ENCODE data around the gene TTC9.

Gene TTC9

DNA sequence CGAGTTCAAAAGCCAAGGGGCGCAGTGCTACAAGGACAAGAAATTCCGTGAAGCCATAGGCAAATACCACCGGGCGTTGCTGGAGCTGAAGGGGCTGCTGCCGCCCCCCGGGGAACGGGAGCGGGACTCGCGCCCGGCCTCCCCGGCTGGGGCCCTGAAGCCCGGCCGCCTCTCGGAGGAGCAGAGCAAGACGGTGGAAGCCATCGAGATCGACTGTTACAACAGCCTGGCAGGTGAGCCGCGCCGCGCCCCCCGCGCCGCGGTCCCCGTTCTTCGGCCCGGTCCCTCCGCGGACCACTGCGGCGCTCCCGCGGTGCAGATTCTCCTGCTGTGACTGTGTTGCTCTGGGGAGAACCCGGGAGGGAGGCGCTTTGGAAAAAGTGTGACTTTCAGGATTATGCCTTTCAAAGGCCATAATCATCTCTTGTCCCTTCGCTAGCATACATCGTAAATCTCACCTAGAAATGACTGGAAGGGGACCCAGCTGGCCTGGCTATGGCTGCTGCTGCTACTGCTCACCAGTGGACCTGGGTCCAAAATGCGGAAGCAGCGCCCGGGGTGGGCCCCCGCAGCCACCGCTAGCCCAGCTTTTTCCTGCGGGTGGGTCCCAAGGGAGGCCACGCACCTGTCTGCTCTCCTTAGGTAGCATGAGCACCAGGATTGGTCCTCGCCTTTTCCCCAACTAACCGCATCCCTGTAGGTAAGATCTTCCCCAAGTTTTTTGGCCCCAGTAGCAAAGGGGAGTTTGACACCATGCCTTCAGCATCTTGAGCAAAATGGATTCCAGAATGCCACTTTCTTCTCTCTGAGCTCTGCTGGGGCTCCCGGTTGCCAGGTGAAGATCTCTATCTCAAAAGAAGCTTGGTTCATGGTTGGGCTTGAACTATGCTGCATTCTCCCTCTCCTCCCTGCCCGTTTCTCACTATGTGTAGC lies 853 bp downstream of the TTC9 start:
- TF ChIP-seq, protein P1, sequence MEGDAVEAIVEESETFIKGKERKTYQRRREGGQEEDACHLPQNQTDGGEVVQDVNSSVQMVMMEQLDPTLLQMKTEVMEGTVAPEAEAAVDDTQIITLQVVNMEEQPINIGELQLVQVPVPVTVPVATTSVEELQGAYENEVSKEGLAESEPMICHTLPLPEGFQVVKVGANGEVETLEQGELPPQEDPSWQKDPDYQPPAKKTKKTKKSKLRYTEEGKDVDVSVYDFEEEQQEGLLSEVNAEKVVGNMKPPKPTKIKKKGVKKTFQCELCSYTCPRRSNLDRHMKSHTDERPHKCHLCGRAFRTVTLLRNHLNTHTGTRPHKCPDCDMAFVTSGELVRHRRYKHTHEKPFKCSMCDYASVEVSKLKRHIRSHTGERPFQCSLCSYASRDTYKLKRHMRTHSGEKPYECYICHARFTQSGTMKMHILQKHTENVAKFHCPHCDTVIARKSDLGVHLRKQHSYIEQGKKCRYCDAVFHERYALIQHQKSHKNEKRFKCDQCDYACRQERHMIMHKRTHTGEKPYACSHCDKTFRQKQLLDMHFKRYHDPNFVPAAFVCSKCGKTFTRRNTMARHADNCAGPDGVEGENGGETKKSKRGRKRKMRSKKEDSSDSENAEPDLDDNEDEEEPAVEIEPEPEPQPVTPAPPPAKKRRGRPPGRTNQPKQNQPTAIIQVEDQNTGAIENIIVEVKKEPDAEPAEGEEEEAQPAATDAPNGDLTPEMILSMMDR (IDR thresholded peaks at IDR 0.05; ENCODE audit: insufficient read depth, low read length, poor library complexity, severe bottlenecking), result no peak
- TF ChIP-seq EZH2phosphoT487 (conservative IDR thresholded peaks at IDR 0.05; ENCODE audit: low read length), result no peak
- H3K27me3 ChIP-seq (ENCODE audit: low read length), result no peaks in the 10 kb centered on the region
- H3K36me3 ChIP-seq (ENCODE audit: low read length), result peaks cover 12% of the 10 kb centered on the region
- H3K79me2 ChIP-seq (ENCODE audit: insufficient read depth, low read length), result peaks cover 90% of the 10 kb centered on the region
- no peaks in the 10 kb centered on the region for H4K20me1 ChIP-seq (ENCODE audit: low read depth, low read length)
- peak overlapping the region; percentile 96 for H3K4me2 ChIP-seq (ENCODE audit: low read depth, low read length, poor library complexity, severe bottlenecking)
- H3K9ac ChIP-seq (ENCODE audit: low read length), result peak overlapping the region; percentile 100
- H3K9me3 ChIP-seq (ENCODE audit: insufficient read depth, low read length), result no peaks in the 10 kb centered on the region
- peak overlapping the region; percentile 84 for H3K4me3 ChIP-seq (ENCODE audit: insufficient read depth, low read length, poor library complexity, severe bottlenecking)
- H2AFZ ChIP-seq (ENCODE audit: low read depth, low read length, severe bottlenecking), result no peak overlapping the region
- H3K27ac ChIP-seq (ENCODE audit: low read depth, low read length), result peak overlapping the region; percentile 96
- H3F3A ChIP-seq (ENCODE audit: insufficient read depth), result peaks cover 22% of the 10 kb centered on the region
- no peaks in the 10 kb centered on the region for H3K9me2 ChIP-seq (replicated peaks; ENCODE audit: insufficient read depth, low read length)

DNA sequence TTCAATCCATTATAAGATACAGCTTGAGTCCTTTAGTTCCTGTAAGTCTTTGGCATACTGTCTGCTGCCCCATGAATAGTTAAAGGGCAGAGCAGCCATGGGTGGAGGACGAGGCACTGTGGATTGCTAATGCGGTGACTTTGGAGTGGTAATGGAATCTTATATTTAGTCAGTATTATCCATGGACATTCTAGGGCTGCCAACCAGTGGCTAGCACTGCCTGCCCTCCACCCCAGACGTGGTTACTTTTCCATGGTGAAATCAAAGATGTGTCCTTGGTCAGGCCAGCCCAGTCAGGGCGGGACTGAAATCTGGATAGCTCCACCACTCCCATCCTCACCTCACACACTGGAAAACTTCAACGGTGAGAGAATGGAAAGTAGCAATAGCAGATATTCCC lies 2.3 kb downstream of the TTC9 start:
- Histone ChIP-seq H2AFZ (ENCODE audit: low read depth, low read length, severe bottlenecking) (no peak overlapping the region), H3K9me3 (ENCODE audit: insufficient read depth, low read length) (no peaks in the 10 kb centered on the region), H3F3A (ENCODE audit: insufficient read depth) (peaks cover 29% of the 10 kb centered on the region), H3K27me3 (ENCODE audit: low read length) (no peaks in the 10 kb centered on the region), H3K9me2 (replicated peaks; ENCODE audit: insufficient read depth, low read length) (no peaks in the 10 kb centered on the region), H3K79me2 (ENCODE audit: insufficient read depth, low read length) (peaks cover 90% of the 10 kb centered on the region), H3K27ac (ENCODE audit: low read depth, low read length) (peak overlapping the region; percentile 96), H4K20me1 (ENCODE audit: low read depth, low read length) (no peaks in the 10 kb centered on the region), H3K36me3 (ENCODE audit: low read length) (peaks cover 17% of the 10 kb centered on the region), H3K9ac (ENCODE audit: low read length) (peak overlapping the region; percentile 100), H3K4me3 (ENCODE audit: insufficient read depth, low read length, poor library complexity, severe bottlenecking) (peak overlapping the region; percentile 84), H3K4me2 (ENCODE audit: low read depth, low read length, poor library complexity, severe bottlenecking) (peak overlapping the region; percentile 96)
- no peak for TF ChIP-seq EZH2phosphoT487 (conservative IDR thresholded peaks at IDR 0.05; ENCODE audit: low read length)
- TF ChIP-seq, protein P1 (IDR thresholded peaks at IDR 0.05; ENCODE audit: insufficient read depth, low read length, poor library complexity, severe bottlenecking), result no peak

DNA sequence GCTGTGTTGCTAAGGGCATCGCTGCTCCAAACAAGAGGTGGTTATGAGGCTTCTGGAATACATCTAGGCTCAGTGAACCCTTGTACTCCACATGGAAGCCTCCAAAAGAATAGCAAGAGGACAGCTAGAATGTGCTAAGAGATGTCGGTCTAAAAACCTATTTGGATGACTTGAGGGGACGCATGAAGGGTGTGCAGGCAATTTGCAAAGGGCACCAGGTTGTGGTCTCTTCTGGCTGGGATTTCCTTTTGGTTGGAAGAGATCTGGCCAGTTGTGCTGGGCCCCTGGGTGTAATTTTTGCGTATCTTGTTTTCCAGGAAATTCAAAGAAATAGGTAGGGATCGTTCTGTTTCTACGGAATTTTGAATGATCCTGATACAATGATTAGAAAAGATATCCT lies 4.2 kb downstream of the TTC9 start:
- Histone ChIP-seq H3K79me2 (ENCODE audit: insufficient read depth, low read length) (peaks cover 88% of the 10 kb centered on the region), H2AFZ (ENCODE audit: low read depth, low read length, severe bottlenecking) (no peak overlapping the region), H4K20me1 (ENCODE audit: low read depth, low read length) (no peaks in the 10 kb centered on the region), H3K27ac (ENCODE audit: low read depth, low read length) (peak overlapping the region; percentile 46; the same call in 1 of the 2 replicates), H3K9ac (ENCODE audit: low read length) (no peak overlapping the region), H3K4me3 (ENCODE audit: insufficient read depth, low read length, poor library complexity, severe bottlenecking) (no peak overlapping the region), H3K4me2 (ENCODE audit: low read depth, low read length, poor library complexity, severe bottlenecking) (peak overlapping the region; percentile 96), H3K36me3 (ENCODE audit: low read length) (peaks cover 18% of the 10 kb centered on the region), H3K9me3 (ENCODE audit: insufficient read depth, low read length) (no peaks in the 10 kb centered on the region), H3F3A (ENCODE audit: insufficient read depth) (peaks cover 29% of the 10 kb centered on the region), H3K9me2 (replicated peaks; ENCODE audit: insufficient read depth, low read length) (no peaks in the 10 kb centered on the region), H3K27me3 (ENCODE audit: low read length) (no peaks in the 10 kb centered on the region)
- no peak for TF ChIP-seq EZH2phosphoT487 (conservative IDR thresholded peaks at IDR 0.05; ENCODE audit: low read length)
- TF ChIP-seq, protein P1 (IDR thresholded peaks at IDR 0.05; ENCODE audit: insufficient read depth, low read length, poor library complexity, severe bottlenecking), result no peak
